ENCODE results near the gene MSN.
"Not testable (repeated sequence)": the region's sequence is repeated elsewhere in the genome, so short reads cannot be mapped to it uniquely, and the experiment has no call there.

Gene MSN

DNA sequence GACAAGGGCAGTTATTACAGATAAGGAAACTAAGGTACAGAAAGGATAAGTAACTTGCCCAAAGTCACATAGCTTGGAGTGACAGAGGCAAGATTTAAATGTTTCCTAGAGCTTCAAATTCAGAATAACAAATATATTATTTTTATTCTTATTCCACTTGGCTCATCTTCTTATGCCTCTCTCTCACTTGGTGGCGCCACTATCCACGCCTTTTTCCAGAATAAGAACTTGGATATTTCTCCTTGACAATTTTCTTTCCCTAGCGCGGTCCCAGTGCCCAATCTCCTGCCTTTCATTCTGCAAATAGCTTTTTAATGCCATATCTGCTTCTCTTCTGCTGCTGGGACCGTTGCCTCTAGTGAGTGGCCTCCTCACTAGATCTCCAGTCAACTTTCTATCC, 78.5 kb downstream of the MSN start:
- H3K36me3 ChIP-seq (ENCODE audit: insufficient read depth, insufficient read length, low read length) = peaks cover 21% of the 10 kb centered on the region
- H3K4me1 ChIP-seq (ENCODE audit: insufficient read depth, insufficient read length) = no peaks in the 10 kb centered on the region
- DNase-seq (ENCODE audit: low read depth, low spot score) = no peak
- no peak for TF ChIP-seq ZNF274 (IDR thresholded peaks at IDR 0.05; ENCODE audit: low read depth, low read length)
- no peak for TF ChIP-seq SUZ12 (IDR thresholded peaks at IDR 0.05; ENCODE audit: extremely low read depth, insufficient read depth, insufficient read length)
- TF ChIP-seq YY1 (IDR thresholded peaks at IDR 0.05; ENCODE audit: insufficient read depth, insufficient read length) = no peak
- no peaks in the 10 kb centered on the region for H3K9me3 ChIP-seq (ENCODE audit: insufficient read depth, low read length)
- no peak overlapping the region for H3K4me3 ChIP-seq (ENCODE audit: insufficient read length, low read depth)
- no peak overlapping the region for H3K9ac ChIP-seq (ENCODE audit: insufficient read length, low read depth)
- no peaks in the 10 kb centered on the region for H3K27me3 ChIP-seq (ENCODE audit: insufficient read depth, insufficient read length)

DNA sequence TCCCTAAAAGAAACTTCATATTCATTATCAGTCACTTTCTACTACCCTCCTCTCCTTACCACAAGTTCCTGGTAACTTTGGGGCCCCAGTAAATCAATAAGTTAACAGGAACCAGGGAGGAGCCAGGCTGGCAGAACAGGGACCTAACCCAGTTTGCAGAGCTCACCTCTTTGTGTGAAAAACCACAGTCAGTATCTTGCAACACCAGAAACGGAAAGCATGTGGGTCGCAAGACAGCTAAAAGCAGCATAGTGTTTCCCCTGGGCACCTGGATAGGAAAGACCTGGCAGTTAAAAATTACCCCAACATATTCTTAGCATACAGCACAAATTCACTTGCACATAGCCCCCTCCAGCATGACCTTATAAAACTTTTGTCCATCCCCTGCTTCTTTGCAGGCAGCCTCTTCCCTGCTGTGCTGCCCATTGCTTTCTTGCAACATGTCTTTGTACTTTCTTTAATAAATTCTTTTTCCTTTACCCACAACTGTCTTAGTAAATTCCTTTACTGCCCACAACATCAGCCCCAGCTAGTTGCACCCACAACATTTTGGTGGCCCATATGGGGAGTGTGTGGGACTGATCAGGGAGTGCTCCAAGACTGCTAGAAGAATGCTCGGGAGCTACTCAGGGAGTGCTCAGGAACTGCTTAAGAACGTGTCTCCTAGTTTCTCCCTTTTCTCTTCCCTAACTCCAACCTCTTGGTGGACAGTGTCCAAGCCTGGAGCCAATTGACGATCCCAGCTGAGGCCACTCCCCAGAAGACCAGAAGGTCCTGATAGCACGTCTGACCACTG, 83.4 kb downstream of the MSN start:
- H3K27me3 ChIP-seq (ENCODE audit: insufficient read depth, insufficient read length) = no peaks in the 10 kb centered on the region
- no peak for DNase-seq (ENCODE audit: low read depth, low spot score)
- no peak overlapping the region for H3K4me3 ChIP-seq (ENCODE audit: insufficient read length, low read depth)
- no peak overlapping the region for H3K9ac ChIP-seq (ENCODE audit: insufficient read length, low read depth)
- no peaks in the 10 kb centered on the region for H3K9me3 ChIP-seq (ENCODE audit: insufficient read depth, low read length)
- H3K4me1 ChIP-seq (ENCODE audit: insufficient read depth, insufficient read length) = no peaks in the 10 kb centered on the region
- no peaks in the 10 kb centered on the region for H3K36me3 ChIP-seq (ENCODE audit: insufficient read depth, insufficient read length, low read length)
- no peak for TF ChIP-seq ZNF274 (IDR thresholded peaks at IDR 0.05; ENCODE audit: low read depth, low read length)
- TF ChIP-seq SUZ12 (IDR thresholded peaks at IDR 0.05; ENCODE audit: extremely low read depth, insufficient read depth, insufficient read length) = no peak
- no peak for TF ChIP-seq YY1 (IDR thresholded peaks at IDR 0.05; ENCODE audit: insufficient read depth, insufficient read length)

DNA sequence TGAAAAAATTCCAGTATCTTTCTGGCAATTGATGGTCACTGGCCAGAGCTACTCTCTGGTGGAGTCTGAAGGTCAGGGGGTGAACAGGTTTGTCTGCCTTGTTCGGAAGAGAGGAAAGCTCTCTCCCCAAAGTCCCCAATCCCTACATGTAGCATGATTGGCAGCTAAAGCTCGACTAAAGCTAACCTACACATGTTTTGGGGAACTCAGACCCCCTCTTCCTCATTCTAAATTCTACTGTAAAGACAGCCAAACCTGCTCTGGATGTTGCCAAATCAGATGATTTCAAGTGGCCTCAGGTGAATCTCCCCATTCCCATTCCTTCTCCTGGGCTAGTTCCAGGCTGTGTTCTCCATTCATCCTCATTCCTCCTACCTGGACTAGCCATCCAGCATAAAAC, 84.1 kb downstream of the MSN start:
- no peak for TF ChIP-seq SUZ12 (IDR thresholded peaks at IDR 0.05; ENCODE audit: extremely low read depth, insufficient read depth, insufficient read length)
- no peak for TF ChIP-seq YY1 (IDR thresholded peaks at IDR 0.05; ENCODE audit: insufficient read depth, insufficient read length)
- TF ChIP-seq ZNF274 (IDR thresholded peaks at IDR 0.05; ENCODE audit: low read depth, low read length) = no peak
- no peak overlapping the region for H3K9ac ChIP-seq (ENCODE audit: insufficient read length, low read depth)
- no peak overlapping the region for H3K4me3 ChIP-seq (ENCODE audit: insufficient read length, low read depth)

DNA sequence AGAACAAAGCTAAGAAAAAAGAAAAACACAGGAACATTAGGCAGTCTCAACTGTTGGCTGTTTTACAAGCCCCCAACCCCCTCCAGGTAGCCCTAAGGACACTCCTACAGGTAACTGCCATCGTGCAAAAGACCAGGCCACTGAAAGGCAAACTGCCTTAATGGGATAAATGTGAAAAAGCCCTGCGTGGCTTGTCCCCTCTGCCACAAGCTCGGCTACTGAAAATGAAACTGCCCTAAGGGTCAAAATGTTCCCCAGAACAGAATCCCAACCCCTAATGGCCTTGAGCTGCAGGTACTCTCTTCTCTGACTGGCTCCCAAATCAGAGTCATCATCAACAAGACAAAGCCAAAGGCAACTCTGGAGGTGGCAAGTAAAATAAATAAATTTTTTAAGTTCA, 84.8 kb downstream of the MSN start:
- DNase-seq (ENCODE audit: low read depth, low spot score) = no peak
- Histone ChIP-seq H3K9me3 (ENCODE audit: insufficient read depth, low read length) (no peaks in the 10 kb centered on the region), H3K9ac (ENCODE audit: insufficient read length, low read depth) (no peak overlapping the region), H3K4me1 (ENCODE audit: insufficient read depth, insufficient read length) (no peaks in the 10 kb centered on the region), H3K4me3 (ENCODE audit: insufficient read length, low read depth) (no peak overlapping the region), H3K27me3 (ENCODE audit: insufficient read depth, insufficient read length) (no peaks in the 10 kb centered on the region), H3K36me3 (ENCODE audit: insufficient read depth, insufficient read length, low read length) (no peaks in the 10 kb centered on the region)
- TF ChIP-seq ZNF274 (IDR thresholded peaks at IDR 0.05; ENCODE audit: low read depth, low read length) (no peak), YY1 (IDR thresholded peaks at IDR 0.05; ENCODE audit: insufficient read depth, insufficient read length) (no peak), SUZ12 (IDR thresholded peaks at IDR 0.05; ENCODE audit: extremely low read depth, insufficient read depth, insufficient read length) (no peak)

More for the DNA sequence above, 84.1 kb downstream of the MSN start:
- no peaks in the 10 kb centered on the region for H3K4me1 ChIP-seq (ENCODE audit: insufficient read depth, insufficient read length)
- no peak for DNase-seq (ENCODE audit: low read depth, low spot score)
- no peaks in the 10 kb centered on the region for H3K36me3 ChIP-seq (ENCODE audit: insufficient read depth, insufficient read length, low read length)
- H3K27me3 ChIP-seq (ENCODE audit: insufficient read depth, insufficient read length) = no peaks in the 10 kb centered on the region
- no peaks in the 10 kb centered on the region for H3K9me3 ChIP-seq (ENCODE audit: insufficient read depth, low read length)

DNA sequence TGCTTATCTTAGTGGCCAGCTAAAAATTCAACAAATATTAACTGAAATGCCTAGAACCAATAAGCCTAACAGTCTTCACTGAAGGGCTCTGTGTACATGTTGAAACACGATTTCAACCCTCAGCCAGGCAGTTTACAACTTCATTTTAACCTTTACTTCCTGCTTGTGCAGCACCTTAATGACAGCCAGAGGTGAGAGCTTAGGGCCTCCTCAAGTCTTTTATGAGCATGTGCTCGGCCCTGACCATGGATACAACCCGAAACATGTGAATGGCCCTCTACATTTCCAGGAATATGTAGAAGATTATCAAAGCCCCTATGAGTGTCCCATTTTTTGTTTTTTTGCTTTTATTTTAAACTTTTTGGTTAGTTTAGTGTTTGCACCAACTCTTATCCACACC, 88.3 kb downstream of the MSN start:
- DNase-seq (ENCODE audit: low read depth, low spot score) = no peak
- H3K9me3 ChIP-seq (ENCODE audit: insufficient read depth, low read length) = no peaks in the 10 kb centered on the region
- H3K36me3 ChIP-seq (ENCODE audit: insufficient read depth, insufficient read length, low read length) = no peaks in the 10 kb centered on the region
- TF ChIP-seq YY1 (IDR thresholded peaks at IDR 0.05; ENCODE audit: insufficient read depth, insufficient read length) = no peak
- TF ChIP-seq SUZ12 (IDR thresholded peaks at IDR 0.05; ENCODE audit: extremely low read depth, insufficient read depth, insufficient read length) = no peak
- no peak for TF ChIP-seq ZNF274 (IDR thresholded peaks at IDR 0.05; ENCODE audit: low read depth, low read length)
- no peaks in the 10 kb centered on the region for H3K4me1 ChIP-seq (ENCODE audit: insufficient read depth, insufficient read length)
- no peaks in the 10 kb centered on the region for H3K27me3 ChIP-seq (ENCODE audit: insufficient read depth, insufficient read length)
- no peak overlapping the region for H3K9ac ChIP-seq (ENCODE audit: insufficient read length, low read depth)
- no peak overlapping the region for H3K4me3 ChIP-seq (ENCODE audit: insufficient read length, low read depth)

DNA sequence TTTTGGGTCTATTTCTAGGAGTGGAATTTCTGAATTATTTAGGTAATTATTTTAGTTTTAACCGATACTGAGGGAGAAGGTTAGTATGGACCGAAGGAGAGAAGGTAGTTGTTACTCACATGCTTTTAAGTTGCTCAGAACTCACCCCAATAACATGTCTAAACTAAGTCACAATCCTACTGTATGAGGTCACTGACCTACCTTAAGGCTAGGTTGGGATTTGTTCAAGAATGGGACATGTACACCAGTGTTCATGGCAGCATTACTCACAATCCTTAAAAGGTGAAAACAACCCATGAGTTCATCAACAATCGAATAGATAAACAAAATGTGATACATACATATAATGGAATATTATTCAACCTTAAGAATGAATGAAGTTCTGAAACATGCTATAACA, 90.5 kb downstream of the MSN start:
- Histone ChIP-seq H3K4me1 (ENCODE audit: insufficient read depth, insufficient read length) (no peaks in the 10 kb centered on the region), H3K9me3 (ENCODE audit: insufficient read depth, low read length) (no peaks in the 10 kb centered on the region), H3K27me3 (ENCODE audit: insufficient read depth, insufficient read length) (no peaks in the 10 kb centered on the region), H3K36me3 (ENCODE audit: insufficient read depth, insufficient read length, low read length) (no peaks in the 10 kb centered on the region), H3K9ac (ENCODE audit: insufficient read length, low read depth) (no peak overlapping the region), H3K4me3 (ENCODE audit: insufficient read length, low read depth) (no peak overlapping the region)
- DNase-seq (ENCODE audit: low read depth, low spot score) = no peak
- TF ChIP-seq ZNF274 (IDR thresholded peaks at IDR 0.05; ENCODE audit: low read depth, low read length) = no peak
- TF ChIP-seq YY1 (IDR thresholded peaks at IDR 0.05; ENCODE audit: insufficient read depth, insufficient read length) = no peak
- no peak for TF ChIP-seq SUZ12 (IDR thresholded peaks at IDR 0.05; ENCODE audit: extremely low read depth, insufficient read depth, insufficient read length)

DNA sequence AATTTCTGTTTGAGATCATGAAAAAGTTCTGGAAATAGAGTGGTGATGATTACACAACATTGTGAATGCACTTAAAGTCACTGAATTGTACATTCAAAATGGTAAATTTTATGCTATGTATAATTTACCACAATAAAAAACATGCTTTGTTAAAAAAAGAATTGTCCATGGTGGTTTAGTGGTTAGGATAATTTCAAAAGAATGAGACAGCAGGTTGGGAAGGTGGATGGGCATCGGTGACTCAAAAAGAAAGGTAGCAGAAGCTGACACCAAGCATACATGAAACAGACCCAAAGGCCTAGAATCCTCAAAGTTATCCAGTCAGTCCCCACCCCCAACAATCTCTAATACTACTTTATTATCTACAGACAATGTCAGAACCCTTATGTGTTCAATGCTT, 91.1 kb downstream of the MSN start:
- H3K36me3 ChIP-seq (ENCODE audit: insufficient read depth, insufficient read length, low read length) = no peaks in the 10 kb centered on the region
- TF ChIP-seq SUZ12 (IDR thresholded peaks at IDR 0.05; ENCODE audit: extremely low read depth, insufficient read depth, insufficient read length) (no peak), ZNF274 (IDR thresholded peaks at IDR 0.05; ENCODE audit: low read depth, low read length) (no peak), YY1 (IDR thresholded peaks at IDR 0.05; ENCODE audit: insufficient read depth, insufficient read length) (no peak)
- H3K9ac ChIP-seq (ENCODE audit: insufficient read length, low read depth) = no peak overlapping the region
- no peaks in the 10 kb centered on the region for H3K4me1 ChIP-seq (ENCODE audit: insufficient read depth, insufficient read length)
- no peak for DNase-seq (ENCODE audit: low read depth, low spot score)
- H3K27me3 ChIP-seq (ENCODE audit: insufficient read depth, insufficient read length) = no peaks in the 10 kb centered on the region
- no peaks in the 10 kb centered on the region for H3K9me3 ChIP-seq (ENCODE audit: insufficient read depth, low read length)
- H3K4me3 ChIP-seq (ENCODE audit: insufficient read length, low read depth) = no peak overlapping the region

DNA sequence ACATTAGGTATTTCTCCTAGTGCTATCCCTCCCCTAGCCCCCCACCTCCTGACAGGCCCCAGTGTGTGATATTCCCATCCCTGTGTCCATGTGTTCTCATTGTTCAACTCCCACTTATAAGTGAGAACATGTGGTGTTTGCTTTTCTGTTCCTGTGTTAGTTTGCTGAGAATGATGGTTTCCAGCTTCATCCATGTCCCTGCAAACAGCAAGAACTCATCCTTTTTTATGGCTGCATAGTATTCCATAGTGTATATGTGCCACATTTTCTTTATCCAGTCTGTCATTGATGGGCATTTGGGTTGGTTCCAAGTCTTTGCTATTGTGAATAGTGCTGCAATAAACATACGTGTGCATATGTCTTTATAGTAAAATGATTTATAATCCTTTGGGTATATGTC, 92.1 kb downstream of the MSN start:
- H3K36me3 ChIP-seq (ENCODE audit: insufficient read depth, insufficient read length, low read length); H3K27me3 ChIP-seq (ENCODE audit: insufficient read depth, insufficient read length); DNase-seq (ENCODE audit: low read depth, low spot score); H3K4me3 ChIP-seq (ENCODE audit: insufficient read length, low read depth); H3K9me3 ChIP-seq (ENCODE audit: insufficient read depth, low read length); H3K9ac ChIP-seq (ENCODE audit: insufficient read length, low read depth); H3K4me1 ChIP-seq (ENCODE audit: insufficient read depth, insufficient read length): not testable (repeated sequence)
